SHP77 (cell line): ENCODE results near the gene SARS1.
"Not testable (repeated sequence)": the region's sequence is repeated elsewhere in the genome, so short reads cannot be mapped to it uniquely, and the experiment has no call there.

Experiments used
- DNase-seq, 2 experiments: peaks; one replicate each; lab custom pipeline; 2025; lab: John Stamatoyannopoulos, UW

SARS1 gene

GRCh38 chr1:109192433-109192832 lies 21.3 kb upstream of the SARS1 start:
- no peak for DNase-seq

- DNase-seq = peak in 1 of 2 experiments; percentile 29
Measured at GRCh38 chr1:109193653-109194590, 19.8 kb upstream of the SARS1 start.

GRCh38 chr1:109197158-109198042 lies 16.3 kb upstream of the SARS1 start:
- DNase-seq = no peak

- DNase-seq = no peak
Measured at GRCh38 chr1:109198043-109198695, 15.5 kb upstream of the SARS1 start.

GRCh38 chr1:109198745-109199144 lies 15.0 kb upstream of the SARS1 start:
- no peak for DNase-seq

- DNase-seq = no peak
Measured at GRCh38 chr1:109199710-109200109, 14.0 kb upstream of the SARS1 start.

GRCh38 chr1:109201123-109201703 lies 12.5 kb upstream of the SARS1 start:
- DNase-seq = peak; percentile 36 to 41

GRCh38 chr1:109204484-109204883 lies 9.2 kb upstream of the SARS1 start:
- no peak for DNase-seq

- DNase-seq = no peak
Measured at GRCh38 chr1:109206339-109206738, 7.4 kb upstream of the SARS1 start.

- DNase-seq = no peak
Measured at GRCh38 chr1:109207467-109208103, 6.1 kb upstream of the SARS1 start.

GRCh38 chr1:109208394-109208793 lies 5.3 kb upstream of the SARS1 start:
- no peak for DNase-seq

- no peak for DNase-seq
Measured at GRCh38 chr1:109208836-109209463, 4.8 kb upstream of the SARS1 start.

- DNase-seq = no peak
Measured at GRCh38 chr1:109210058-109210457, 3.7 kb upstream of the SARS1 start.

- no peak for DNase-seq
Measured at GRCh38 chr1:109213345-109213823, 334 bp upstream of the SARS1 start.

- peak; percentile 66 to 80 for DNase-seq
Measured at GRCh38 chr1:109214695-109215623, 1.2 kb downstream of the SARS1 start.

GRCh38 chr1:109216662-109217061 lies 2.9 kb downstream of the SARS1 start:
- no peak for DNase-seq

GRCh38 chr1:109218516-109218915 lies 4.8 kb downstream of the SARS1 start:
- DNase-seq = no peak

- not testable (repeated sequence) for DNase-seq
Measured at GRCh38 chr1:109221201-109221600, 7.5 kb downstream of the SARS1 start.

- no peak for DNase-seq
Measured at GRCh38 chr1:109225308-109225707, 11.6 kb downstream of the SARS1 start.
